GM12878 (cell line): ENCODE data around the gene RNF44. TPM values are rescaled to one million over a fixed set of nuclear protein-coding genes. Genes with fewer than 3 reads are reported as not detected.

Experiments used
- ASH2L ChIP-seq: fragments of 300-600, 200-600 bp; sonication (generic); IDR thresholded peaks from 2 replicates; pipeline ENCODE4 v1.6.1; 2017; ENCODE audit warnings: low read depth, mild to moderate bottlenecking, borderline replicate concordance
- BCL3 ChIP-seq: IDR thresholded peaks from 2 replicates; pipeline ENCODE4 v1.6.1; 2011; ENCODE audit warnings: borderline replicate concordance, low read depth, mild to moderate bottlenecking, moderate library complexity, low read length; ENCODE audit not compliant: insufficient read depth, poor library complexity, severe bottlenecking
- BHLHE40 ChIP-seq, 2 experiments: fragments of 450-650 bp in 1 of 2; IDR thresholded peaks; 2 replicates each; pipeline ENCODE4 v1.6.1; 2011 to 2017; ENCODE audit warnings: low read depth in 2 of 2, borderline replicate concordance in 1 of 2, improper control_type of control experiment in 1 of 2, low read length in 1 of 2, mild to moderate bottlenecking in 1 of 2
- CHD2 ChIP-seq: IDR thresholded peaks from 2 replicates; pipeline ENCODE4 v1.6.1; 2011; ENCODE audit warnings: low read depth, low read length, improper control_type of control experiment, borderline replicate concordance
- CHD4 ChIP-seq: fragments of 200-600 bp; sonication (generic); IDR thresholded peaks from 2 replicates; pipeline ENCODE4 v1.6.1; 2016; ENCODE audit warnings: mild to moderate bottlenecking
- CREB1 ChIP-seq: IDR thresholded peaks from 2 replicates; pipeline ENCODE4 v1.6.1; 2012; ENCODE audit warnings: low read depth, mild to moderate bottlenecking, inconsistent platforms
- IKZF1 ChIP-seq: fragments of 450-650 bp; conservative IDR thresholded peaks from 2 replicates; pipeline ENCODE4 v1.6.1; 2017; ENCODE audit warnings: antibody characterized with exemption, mild to moderate bottlenecking
- KAT2A ChIP-seq: conservative IDR thresholded peaks from 2 replicates; pipeline ENCODE4 v1.6.1; 2011; ENCODE audit warnings: low read depth, low read length; ENCODE audit not compliant: control insufficient read depth
- MAX ChIP-seq: IDR thresholded peaks from 2 replicates; pipeline ENCODE4 v1.6.1; 2012; ENCODE audit warnings: low read depth, low read length, improper control_type of control experiment
- MYB ChIP-seq: fragments of 150-350 bp; IDR thresholded peaks from 2 replicates; pipeline ENCODE4 v1.6.1; 2014; ENCODE audit warnings: mild to moderate bottlenecking, low read depth, low read length, borderline replicate concordance
- MYC ChIP-seq: IDR thresholded peaks from 2 replicates; pipeline ENCODE4 v1.6.1; 2011; ENCODE audit warnings: mild to moderate bottlenecking, low read length, moderate library complexity, inconsistent platforms; ENCODE audit not compliant: insufficient read depth, insufficient replicate concordance, insufficient read length, severe bottlenecking
- NKRF ChIP-seq: fragments of 450-650 bp; conservative IDR thresholded peaks from 2 replicates; pipeline ENCODE4 v1.6.1; 2017; ENCODE audit warnings: mild to moderate bottlenecking, moderate library complexity
- PAX5 ChIP-seq: IDR thresholded peaks from 2 replicates; pipeline ENCODE4 v1.6.1; 2011; ENCODE audit warnings: low read depth, low read length, borderline replicate concordance
- RBBP5 ChIP-seq: fragments of 200-600 bp; sonication (generic); conservative IDR thresholded peaks from 2 replicates; pipeline ENCODE4 v1.6.1; 2016
- SPI1 ChIP-seq: IDR thresholded peaks from 2 replicates; pipeline ENCODE4 v1.6.1; 2011; ENCODE audit warnings: low read depth, mild to moderate bottlenecking, low read length, moderate library complexity, borderline replicate concordance; ENCODE audit not compliant: insufficient read depth
- SREBF1 ChIP-seq: IDR thresholded peaks from 2 replicates; pipeline ENCODE4 v1.6.1; 2012; ENCODE audit warnings: mild to moderate bottlenecking, low read length
- TBL1XR1 ChIP-seq: IDR thresholded peaks from 2 replicates; pipeline ENCODE4 v1.6.1; 2012; ENCODE audit warnings: low read depth, low read length, improper control_type of control experiment
- YY1 ChIP-seq: IDR thresholded peaks from 2 replicates; pipeline ENCODE4 v1.6.1; 2011; ENCODE audit warnings: low read depth, mild to moderate bottlenecking, low read length
- ZBTB11 ChIP-seq: fragments of 450-650 bp; formaldehyde crosslinking; IDR thresholded peaks from 2 replicates; pipeline ENCODE4 v1.5.0; 2022; ENCODE audit warnings: mild to moderate bottlenecking, missing genetic modification characterization
- ZNF24 ChIP-seq: fragments of 450-650 bp; IDR thresholded peaks from 2 replicates; pipeline ENCODE4 v1.6.1; 2017; ENCODE audit warnings: antibody characterized with exemption, mild to moderate bottlenecking
- ZNF622 ChIP-seq: fragments of 450-650 bp; IDR thresholded peaks from 2 replicates; pipeline ENCODE4 v1.6.1; 2017; ENCODE audit warnings: mild to moderate bottlenecking, inconsistent platforms
- ZSCAN29 ChIP-seq: fragments of 450-650 bp; IDR thresholded peaks from 2 replicates; pipeline ENCODE4 v1.6.1; 2017; ENCODE audit warnings: mild to moderate bottlenecking, moderate library complexity
- ZZZ3 ChIP-seq: IDR thresholded peaks from 2 replicates; pipeline ENCODE4 v1.6.1; 2011; ENCODE audit warnings: low read depth; ENCODE audit not compliant: control insufficient read depth, insufficient read length
- polyA plus RNA-seq, 11 experiments: library from polyadenylated mRNA; depleted of rRNA in 4 of 11; unstranded in 6 of 11; stranded (reverse) in 5 of 11; fragments of >200 nt; fragmentation: Nextera tagmentation in 4 of 11; fragmentation: Illumina TruSeq in 1 of 11; extraction: Ambion mirVana in 4 of 11; extraction: Trizol in 1 of 11; gene quantifications; 1 replicate in 1 of 11; 2 replicates in 10 of 11; pipeline versions ENCODE4 v1.2.1 to v1.2.3, GENCODE V29; 2011 to 2016; ENCODE audit warnings: inconsistent platforms in 2 of 11, missing spikeins in 2 of 11, low read depth in 1 of 11
- total RNA-seq, 4 experiments: library from RNA; depleted of rRNA in 3 of 4; stranded (reverse); fragments of >200 nt in 3 of 4; fragmentation: Illumina TruSeq in 1 of 4; extraction: Trizol in 1 of 4; gene quantifications; 2 replicates each; pipeline versions ENCODE4 v1.2.1 to v1.2.3, GENCODE V29; 2013 to 2021

Gene RNF44
- total and polyA plus RNA-seq, 10 of the 15 experiments (the other 5 are each of a cell fraction or from before 2014, with no cell fraction given) = 1.7 to 51.9 (median 7.9) TPM

- TF ChIP-seq KAT2A = no peak
- peak; percentile 34; the same call in 1 of the 2 replicates for TF ChIP-seq TBL1XR1
- no peak for TF ChIP-seq ZNF24
- 0 out of 2 replicates have a peak, but pooled peaks have one; percentile 50 for TF ChIP-seq CREB1
- no peak for TF ChIP-seq ZBTB11
- TF ChIP-seq YY1 = peak; percentile 61; the same call in 1 of the 2 replicates
- TF ChIP-seq BHLHE40 (IDR thresholded peaks at IDR 0.05; ENCODE audit: borderline replicate concordance in 1 of 2, low read depth in 2 of 2, low read length in 1 of 2) = peak; percentile 64 to 78; a peak in 3 of 4 replicates
- TF ChIP-seq ASH2L = no peak
- TF ChIP-seq MYB = no peak
- peak; percentile 5; the same call in 1 of the 2 replicates for TF ChIP-seq IKZF1
- no peak for TF ChIP-seq CHD4
- peak; percentile 44; the same call in 1 of the 2 replicates for TF ChIP-seq SPI1
- peak; percentile 92 for TF ChIP-seq MYC
- TF ChIP-seq BCL3 = peak; percentile 33
- TF ChIP-seq SREBF1 = no peak
- no peak for TF ChIP-seq PAX5
- no peak for TF ChIP-seq ZZZ3
- TF ChIP-seq MAX = peak; percentile 95
- TF ChIP-seq RBBP5 = no peak
- TF ChIP-seq ZNF622 = no peak
- no peak for TF ChIP-seq CHD2
- TF ChIP-seq NKRF = peak; percentile 87
- no peak for TF ChIP-seq ZSCAN29
Measured at GRCh38 chr5:176536132-176536901, 885 bp downstream of the RNF44 start (continued).
